ENCODE results near the gene LGR4. TPM values are rescaled to one million over a fixed set of nuclear protein-coding genes. Genes with fewer than 3 reads are reported as not detected.
A peak's percentile ranks its signal among the peaks of the same experiment; 100 is the strongest.

Gene LGR4
- total and polyA plus RNA-seq, 2 of the 4 experiments (the other 2 are of a cell fraction) = 2.9 to 6.8 TPM

- no peak for TF ChIP-seq POLR2A (IDR thresholded peaks at IDR 0.05; ENCODE audit: low read depth, low read length)
- TF ChIP-seq RAD21 (IDR thresholded peaks at IDR 0.05; ENCODE audit: low read length) = no peak
- TF ChIP-seq CEBPB (IDR thresholded peaks at IDR 0.05; ENCODE audit: low read depth, low read length) = no peak
- TF ChIP-seq SMC3 (IDR thresholded peaks at IDR 0.05; ENCODE audit: low read depth, low read length) = no peak
- TF ChIP-seq FOS (IDR thresholded peaks at IDR 0.05; ENCODE audit: low read depth, low read length) = no peak
- no peak for TF ChIP-seq MAFK (IDR thresholded peaks at IDR 0.05; ENCODE audit: low read depth, low read length)
- Histone ChIP-seq H4K5ac (ENCODE audit: low read depth, low read length) (no peak overlapping the region), H3K4me2 (ENCODE audit: low read depth, low read length) (peak overlapping the region; percentile 53), H4K91ac (ENCODE audit: insufficient read depth, low read depth, low read length) (no peak overlapping the region), H3K9me3 (ENCODE audit: control insufficient read depth, insufficient read depth, low read length) (no peaks in the 10 kb centered on the region), H3K18ac (ENCODE audit: low read depth, low read length) (no peak overlapping the region), H3K36me3 (ENCODE audit: control insufficient read depth, insufficient read depth, low read length) (no peaks in the 10 kb centered on the region), H3K27ac (ENCODE audit: insufficient read depth, low read length) (no peak overlapping the region), H3K4me3 (ENCODE audit: insufficient read depth, low read depth, low read length) (no peak overlapping the region), H2AK9ac (replicated peaks; ENCODE audit: low read depth, low read length, poor library complexity) (no peak overlapping the region), H3K27me3 (ENCODE audit: control insufficient read depth, insufficient read depth, low read length) (no peaks in the 10 kb centered on the region), H2BK5ac (ENCODE audit: low read depth, low read length, poor library complexity, severe bottlenecking) (no peak overlapping the region), H2AK5ac (ENCODE audit: low read depth, low read length) (no peak overlapping the region), H4K20me1 (ENCODE audit: insufficient read depth, low read length) (no peaks in the 10 kb centered on the region), H3K4ac (ENCODE audit: low read depth, low read length) (no peak overlapping the region), H2AFZ (replicated peaks; ENCODE audit: low read length, poor library complexity) (no peak overlapping the region), H3K4me1 (ENCODE audit: control insufficient read depth, insufficient read depth, low read length) (peaks cover 4% of the 10 kb centered on the region), H3K23ac (ENCODE audit: low read depth, low read length) (no peak overlapping the region), H3K56ac (ENCODE audit: extremely low read depth, insufficient read depth, low read length) (no peak overlapping the region), H3K9me1 (ENCODE audit: insufficient read depth, low read length) (peaks cover 4% of the 10 kb centered on the region), H2BK20ac (ENCODE audit: low read depth, low read length) (no peak overlapping the region), H2BK120ac (ENCODE audit: low read depth, low read length) (no peak overlapping the region), H3K9ac (ENCODE audit: low read depth, low read length) (no peak overlapping the region), H3K79me1 (ENCODE audit: low read depth in 1 of 2, low read length in 2 of 2) (peaks cover 0 to 6% of the 10 kb centered on the region in 2 experiments; a peak in 1 of 4 replicates), H4K8ac (ENCODE audit: low read depth in 2 of 2, low read length in 2 of 2) (no peak overlapping the region), H2BK15ac (ENCODE audit: low read depth, low read length) (no peak overlapping the region), H3K14ac (replicated peaks; ENCODE audit: low read depth, low read length) (no peak overlapping the region)
- BruUV-seq (replicated peaks) = no TSS peak
- ChIA-PET CTCF (interaction anchor here (0.6 to 0.8 kb wide), 3 partner anchors 26 to 837 kb away, joined by 3 to 6 read pairs (median 4); no protein-coding TSS in a partner anchor), POLR2A (ENCODE audit: unreplicated experiment) (no interaction called here)
- 50% methylated on average over 1 of the region's 7 CpGs; no CpG with 5 or more reads in 1 of the 2 experiments for WGBS, 2 experiments (ENCODE audit: extremely low coverage in 2 of 2, insufficient read length in 1 of 2)
- DNase-seq (peak; percentile 34), ATAC-seq (ENCODE audit: low read depth) (no peak)
- dilution Hi-C loops (cut with HindIII; ENCODE audit: low sequenced_read_pairs, unreplicated experiment) = no loop called here
- in situ Hi-C loops (cut with MboI; ENCODE audit: low sequenced_read_pairs) = no loop called here
- intact Hi-C loops (cut with micrococcal nuclease) = no loop called here
Measured at GRCh38 chr11:27427183-27427980, 45.2 kb downstream of the LGR4 start.

Data from IMR-90 (cell line).